B cell (primary cell): ENCODE results near the gene MESP2. TPM values are rescaled to one million over a fixed set of nuclear protein-coding genes. Genes with fewer than 3 reads are reported as not detected.

Experiments
- ATAC-seq: fragments of 200-7000 bp; cut with Tn5 transposase; one replicate; pipeline ENCODE4 v1.10.0; 2021; ENCODE audit warnings: low read depth, mild to moderate bottlenecking, moderate number of reproducible peaks, moderate library complexity
- CTCF ChIA-PET: fragments of 350-600 bp; sonication (Branson Sonifier 250); formaldehyde crosslinking; loops from one replicate; lab custom pipeline; 2021; ENCODE audit warnings: antibody characterized with exemption, inconsistent platforms; lab: Charles Lee
- POLR2A ChIA-PET: fragments of 350-600 bp; sonication (Branson Sonifier 250); formaldehyde crosslinking; loops from one replicate; lab custom pipeline; 2021; ENCODE audit warnings: antibody characterized with exemption; lab: Charles Lee
- DNase-seq: peaks from one replicate; pipeline ENCODE4 v3.0.0; 2013
- H2AFZ ChIP-seq: 2 replicates; pipeline ENCODE4 v1.6.1; 2012; ENCODE audit warnings: mild to moderate bottlenecking, low read depth, low read length; ENCODE audit not compliant: insufficient read depth, poor library complexity, severe bottlenecking
- H3K27ac ChIP-seq, 2 donors: 1 replicate in 1 of 2; 2 replicates in 1 of 2; pipeline ENCODE4 v1.5.1; 2012 to 2013; ENCODE audit warnings: low read length in 2 of 2, mild to moderate bottlenecking in 2 of 2, moderate library complexity in 1 of 2
- H3K27me3 ChIP-seq, 4 experiments: fragments of 200-600 bp in 1 of 4; sonication (generic) in 1 of 4; replicated peaks in 1 of 4; 1 replicate in 2 of 4; 2 replicates in 2 of 4; pipeline versions ENCODE4 v1.6.1 to v1.7.0; 2013 to 2016; ENCODE audit warnings: low read length in 3 of 4, mild to moderate bottlenecking in 2 of 4, mixed read lengths in 1 of 4, moderate library complexity in 1 of 4; ENCODE audit not compliant: insufficient read depth in 4 of 4, control insufficient read depth in 3 of 4; ENCODE audit errors: control extremely low read depth in 1 of 4
- H3K36me3 ChIP-seq, 2 experiments: replicated peaks in 1 of 2; 1 replicate in 1 of 2; 2 replicates in 1 of 2; pipeline versions ENCODE4 v1.6.1 to v1.7.1; 2013; ENCODE audit warnings: low read length in 1 of 2; ENCODE audit not compliant: insufficient read depth in 2 of 2, control insufficient read depth in 1 of 2; ENCODE audit errors: control extremely low read depth in 1 of 2, extremely low read depth in 1 of 2
- H3K4me1 ChIP-seq, 2 donors: fragments of 200-600 bp in 1 of 2; sonication (generic) in 1 of 2; 1 replicate in 1 of 2; 2 replicates in 1 of 2; pipeline versions ENCODE4 v1.5.1 to v1.6.1; 2013 to 2017; ENCODE audit warnings: low read length in 2 of 2; ENCODE audit not compliant: control insufficient read depth in 2 of 2, insufficient read depth in 2 of 2
- H3K4me2 ChIP-seq: replicated peaks from 2 replicates; pipeline ENCODE3; 2012; ENCODE audit warnings: mild to moderate bottlenecking, low read depth, low read length; ENCODE audit not compliant: poor library complexity, severe bottlenecking
- H3K4me3 ChIP-seq, 5 experiments: fragments of 200-600 bp in 1 of 5; sonication (generic) in 1 of 5; 1 replicate in 3 of 5; 2 replicates in 2 of 5; pipeline versions ENCODE4 v1.5.1 to v1.7.0; 2011 to 2016; ENCODE audit warnings: low read length in 4 of 5, mild to moderate bottlenecking in 4 of 5, low read depth in 2 of 5, control low read depth in 1 of 5, moderate library complexity in 1 of 5; ENCODE audit not compliant: insufficient read depth in 1 of 5; ENCODE audit errors: control extremely low read depth in 1 of 5, extremely low read depth in 1 of 5
- H3K79me2 ChIP-seq: fragments of 200-600 bp; sonication (generic); one replicate; pipeline ENCODE4 v1.6.0; 2016; ENCODE audit warnings: low read length; ENCODE audit not compliant: control insufficient read depth, insufficient read depth
- H3K9ac ChIP-seq: fragments of 200-600 bp; sonication (generic); 2 replicates; pipeline ENCODE4 v1.6.1; 2017; ENCODE audit warnings: mild to moderate bottlenecking, low read length, moderate library complexity
- H3K9me3 ChIP-seq, 3 donors: one replicate each; pipeline versions ENCODE4 v1.6.1 to v1.7.1; 2013; ENCODE audit warnings: low read length in 2 of 3; ENCODE audit not compliant: control insufficient read depth in 2 of 3, insufficient read depth in 1 of 3; ENCODE audit errors: control extremely low read depth in 1 of 3
- H4K20me1 ChIP-seq: 2 replicates; pipeline ENCODE4 v1.6.0; 2012; ENCODE audit warnings: mild to moderate bottlenecking, low read length; ENCODE audit not compliant: insufficient read depth, control insufficient read depth, poor library complexity, severe bottlenecking
- H3K27ac Mint-ChIP-seq: one replicate; pipeline ENCODE4 v1.8.0; 2021; ENCODE audit warnings: mixed read lengths
- H3K27me3 Mint-ChIP-seq: one replicate; pipeline ENCODE4 v1.8.0; 2021; ENCODE audit warnings: mixed read lengths
- H3K4me1 Mint-ChIP-seq: one replicate; pipeline ENCODE4 v1.8.0; 2021; ENCODE audit warnings: mixed read lengths
- H3K4me3 Mint-ChIP-seq: one replicate; pipeline ENCODE4 v1.8.0; 2021; ENCODE audit warnings: mixed read lengths
- H3K9me3 Mint-ChIP-seq: one replicate; pipeline ENCODE4 v1.8.0; 2022; ENCODE audit warnings: mixed read lengths; ENCODE audit not compliant: insufficient read depth
- EZH2 ChIP-seq: IDR thresholded peaks from 2 replicates; pipeline ENCODE4 v1.6.1; 2012; ENCODE audit warnings: borderline replicate concordance, low read depth, mild to moderate bottlenecking, moderate library complexity, low read length; ENCODE audit not compliant: insufficient read depth, poor library complexity, severe bottlenecking
- WGBS: methylation state at CpG from one replicate; pipeline ENCODE4 v1.1.5; 2013; ENCODE audit warnings: missing lambda C conversion rate; ENCODE audit not compliant: insufficient coverage; 5-methylcytosine and 5-hydroxymethylcytosine counted together
- intact Hi-C: fragments of 100-400 bp; cut with micrococcal nuclease; formaldehyde crosslinking; loops from one replicate; pipeline ENCODE4 v1.10.0; 2022
- polyA plus RNA-seq: library from polyadenylated mRNA; depleted of rRNA; stranded (reverse); fragments of >200 nt; gene quantifications from 2 replicates; pipeline ENCODE4 v1.2.3, GENCODE V29; 2012
- total RNA-seq, 2 donors: library from RNA; stranded (reverse); fragments of 120-200 nt in 1 of 2; gene quantifications; 1 replicate in 1 of 2; 2 replicates in 1 of 2; pipeline versions ENCODE4 v1.2.3 to v1.2.4, GENCODE V29; 2013 to 2022
- TF ChIP-seq, protein P1 (sequence below): fragments of 200-600 bp; IDR thresholded peaks from one replicate; pipeline ENCODE4 v1.8.0; 2022; ENCODE audit warnings: antibody characterized with exemption, mild to moderate bottlenecking

The MESP2 gene
- total and polyA plus RNA-seq, 2 donors (not counting 1 experiment from before 2014, with no cell fraction given) = not detected

DNA sequence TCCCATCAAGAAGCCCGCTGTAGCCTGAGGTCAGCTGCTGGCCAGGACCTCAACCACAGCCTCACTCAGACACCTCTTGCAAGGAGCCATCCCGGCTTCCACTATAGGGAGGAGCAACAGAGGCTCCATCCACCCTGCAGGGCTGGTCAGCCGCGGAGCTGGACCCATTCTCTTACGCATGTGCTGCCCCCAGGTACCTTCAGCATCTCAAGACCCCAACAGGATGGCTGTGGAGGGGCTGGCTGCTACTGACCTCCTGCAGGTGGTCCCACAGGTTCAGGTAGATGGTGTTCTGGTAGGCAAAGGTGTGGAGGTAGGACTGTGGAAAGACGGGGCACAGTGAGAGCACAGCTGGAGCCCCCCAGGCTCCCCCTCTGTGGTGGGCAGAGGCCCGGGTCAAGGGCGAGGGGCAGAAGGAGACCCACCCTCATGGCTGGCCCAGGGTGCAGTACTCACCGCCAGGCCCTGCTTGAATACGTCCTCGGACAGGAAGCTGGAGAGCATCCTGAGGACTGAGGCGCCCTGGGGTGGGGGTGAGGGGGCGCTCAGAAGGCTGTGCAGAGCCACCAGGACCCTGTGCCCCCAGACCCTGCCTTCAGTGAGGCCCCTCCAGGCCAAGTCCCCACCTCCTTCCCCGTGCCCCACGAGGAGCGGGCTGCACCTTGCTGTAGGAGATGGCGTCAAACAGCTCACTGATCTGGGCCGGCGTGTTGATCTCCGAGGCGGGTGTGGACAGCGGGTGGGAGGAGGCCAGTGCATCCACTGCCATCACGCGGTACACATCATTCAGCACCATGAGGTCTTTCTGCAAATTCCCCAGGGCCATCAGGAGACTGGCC is 27.1 kb downstream of the MESP2 start:
- Histone ChIP-seq H3K36me3 (no peaks in the 10 kb centered on the region), H3K4me3 (no peak overlapping the region), H4K20me1 (no peaks in the 10 kb centered on the region), H2AFZ (no peak overlapping the region), H3K4me1 (peaks cover 0 to 8% of the 10 kb centered on the region in 2 donors), H3K9me3 (no peaks in the 10 kb centered on the region), H3K79me2 (no peaks in the 10 kb centered on the region), H3K4me2 (no peak overlapping the region), H3K27me3 (no peaks in the 10 kb centered on the region), H3K9ac (no peak overlapping the region), H3K27ac (no peak overlapping the region)
- ChIA-PET POLR2A (no interaction called here), CTCF (no interaction called here)
- intact Hi-C loops = no loop called here
- no peak for DNase-seq
- Mint-ChIP-seq H3K27ac (no peak overlapping the region), H3K4me1 (peaks cover 13% of the 10 kb centered on the region), H3K9me3 (no peaks in the 10 kb centered on the region), H3K4me3 (no peak overlapping the region), H3K27me3 (no peaks in the 10 kb centered on the region)
- 90% methylated on average over 22 of the region's 24 CpGs for WGBS
- no peak for ATAC-seq
- TF ChIP-seq EZH2 = no peak
- TF ChIP-seq, protein P1, sequence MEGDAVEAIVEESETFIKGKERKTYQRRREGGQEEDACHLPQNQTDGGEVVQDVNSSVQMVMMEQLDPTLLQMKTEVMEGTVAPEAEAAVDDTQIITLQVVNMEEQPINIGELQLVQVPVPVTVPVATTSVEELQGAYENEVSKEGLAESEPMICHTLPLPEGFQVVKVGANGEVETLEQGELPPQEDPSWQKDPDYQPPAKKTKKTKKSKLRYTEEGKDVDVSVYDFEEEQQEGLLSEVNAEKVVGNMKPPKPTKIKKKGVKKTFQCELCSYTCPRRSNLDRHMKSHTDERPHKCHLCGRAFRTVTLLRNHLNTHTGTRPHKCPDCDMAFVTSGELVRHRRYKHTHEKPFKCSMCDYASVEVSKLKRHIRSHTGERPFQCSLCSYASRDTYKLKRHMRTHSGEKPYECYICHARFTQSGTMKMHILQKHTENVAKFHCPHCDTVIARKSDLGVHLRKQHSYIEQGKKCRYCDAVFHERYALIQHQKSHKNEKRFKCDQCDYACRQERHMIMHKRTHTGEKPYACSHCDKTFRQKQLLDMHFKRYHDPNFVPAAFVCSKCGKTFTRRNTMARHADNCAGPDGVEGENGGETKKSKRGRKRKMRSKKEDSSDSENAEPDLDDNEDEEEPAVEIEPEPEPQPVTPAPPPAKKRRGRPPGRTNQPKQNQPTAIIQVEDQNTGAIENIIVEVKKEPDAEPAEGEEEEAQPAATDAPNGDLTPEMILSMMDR = no peak
